Colon (tissue), 2 donors: ENCODE data around the gene MT3.
"Not testable (repeated sequence)": the region's sequence is repeated elsewhere in the genome, so short reads cannot be mapped to it uniquely, and the experiment has no call there.

Source experiments
- FAIRE-seq: peaks from 2 replicates; lab custom pipeline; 2012; peaks lifted over from hg19 to GRCh38; lab: Jason Lieb, UNC
- donor health status: control.
- donor health status: control.

The MT3 gene

GRCh38 chr16:56580391-56581048 is 8.8 kb upstream of the MT3 start:
- no peak for FAIRE-seq

GRCh38 chr16:56582911-56583310 is 6.4 kb upstream of the MT3 start:
- FAIRE-seq, result not testable (repeated sequence)

- no peak for FAIRE-seq
Measured at GRCh38 chr16:56583351-56584168, 5.8 kb upstream of the MT3 start.

- FAIRE-seq, result no peak
Measured at GRCh38 chr16:56584276-56584675, 5.1 kb upstream of the MT3 start.

GRCh38 chr16:56588781-56589140 is 567 bp upstream of the MT3 start:
- FAIRE-seq, result no peak

GRCh38 chr16:56591377-56592060 is 2.2 kb downstream of the MT3 start:
- FAIRE-seq, result no peak

- no peak for FAIRE-seq
Measured at GRCh38 chr16:56593573-56594291, 4.4 kb downstream of the MT3 start.

- FAIRE-seq, result no peak
Measured at GRCh38 chr16:56594292-56594619, 4.9 kb downstream of the MT3 start.

- FAIRE-seq, result no peak
Measured at GRCh38 chr16:56600398-56600999, 11.2 kb downstream of the MT3 start.

- FAIRE-seq, result no peak
Measured at GRCh38 chr16:56601325-56601724, 12.0 kb downstream of the MT3 start.

- no peak for FAIRE-seq
Measured at GRCh38 chr16:56603589-56603988, 14.3 kb downstream of the MT3 start.

- FAIRE-seq, result no peak
Measured at GRCh38 chr16:56604966-56605365, 15.6 kb downstream of the MT3 start.

- FAIRE-seq, result no peak
Measured at GRCh38 chr16:56605475-56605874, 16.1 kb downstream of the MT3 start.

- no peak for FAIRE-seq
Measured at GRCh38 chr16:56606071-56606475, 16.7 kb downstream of the MT3 start.

- no peak for FAIRE-seq
Measured at GRCh38 chr16:56606476-56607108, 17.3 kb downstream of the MT3 start.

GRCh38 chr16:56607109-56607618 is 17.8 kb downstream of the MT3 start:
- no peak for FAIRE-seq

GRCh38 chr16:56607675-56608042 is 18.3 kb downstream of the MT3 start:
- FAIRE-seq, result no peak

GRCh38 chr16:56608043-56608875 is 18.9 kb downstream of the MT3 start, which contains the start of gene MT2A:
Gene MT2A (plus strand): TSS chr16:56608584. CDS start chr16:56608656, 72 bp downstream.
- no peak for FAIRE-seq

GRCh38 chr16:56608876-56609462 is 19.6 kb downstream of the MT3 start:
- no peak for FAIRE-seq

- no peak for FAIRE-seq
Measured at GRCh38 chr16:56609463-56609921, 20.2 kb downstream of the MT3 start.
